HG03135 (cell line): ENCODE data around the gene GRIFIN.

Experiments
- ATAC-seq: cut with Tn5 transposase; IDR thresholded peaks from one replicate; pipeline ENCODE4 v1.9.1; 2021; ENCODE audit warnings: mild to moderate bottlenecking, moderate library complexity; ENCODE audit not compliant: unreplicated experiment

Gene GRIFIN

GRCh38 chr7:2476298-2476697 lies at the start of gene GRIFIN:
Gene GRIFIN (minus strand): TSS chr7:2476398. CDS start chr7:2476383, 15 bp downstream.
- no peak for ATAC-seq

GRCh38 chr7:2524808-2525657 lies 48.8 kb upstream of the GRIFIN start:
- no peak for ATAC-seq

- ATAC-seq = no peak
These were observed 48.0 kb upstream of the GRIFIN start for GRCh38 chr7:2523941-2524807.

GRCh38 chr7:2523461-2523936 lies 47.3 kb upstream of the GRIFIN start:
- no peak for ATAC-seq

GRCh38 chr7:2522780-2523433 lies 46.7 kb upstream of the GRIFIN start:
- ATAC-seq = no peak

- ATAC-seq = no peak
These were observed 45.9 kb upstream of the GRIFIN start for GRCh38 chr7:2521952-2522591.

- no peak for ATAC-seq
These were observed 45.1 kb upstream of the GRIFIN start for GRCh38 chr7:2521341-2521745.

- ATAC-seq = no peak
These were observed 44.6 kb upstream of the GRIFIN start for GRCh38 chr7:2520761-2521290.

- ATAC-seq = peak; percentile 1
These were observed 44.0 kb upstream of the GRIFIN start for GRCh38 chr7:2520131-2520760.

- ATAC-seq = peak; percentile 76
These were observed 43.1 kb upstream of the GRIFIN start, which contains the start of gene LFNG for GRCh38 chr7:2519119-2519930. Gene LFNG (plus strand): TSS chr7:2519774. CDS start chr7:2519862, 88 bp downstream.

GRCh38 chr7:2518737-2519118 lies 42.5 kb upstream of the GRIFIN start:
- no peak for ATAC-seq

- ATAC-seq = no peak
These were observed 41.7 kb upstream of the GRIFIN start for GRCh38 chr7:2517678-2518507.

- no peak for ATAC-seq
These were observed 40.8 kb upstream of the GRIFIN start for GRCh38 chr7:2517026-2517425.

- ATAC-seq = no peak
These were observed 40.0 kb upstream of the GRIFIN start for GRCh38 chr7:2516194-2516555.

- ATAC-seq = no peak
These were observed 39.4 kb upstream of the GRIFIN start for GRCh38 chr7:2515424-2516193.

GRCh38 chr7:2514473-2515423 lies 38.5 kb upstream of the GRIFIN start:
- ATAC-seq = no peak
